GM12801 (cell line): Measurements from ENCODE around the gene USP22.

Source experiments
- CTCF ChIP-seq: IDR thresholded peaks from one replicate; pipeline ENCODE4 v1.5.1; 2011; ENCODE audit warnings: control low read depth; ENCODE audit not compliant: insufficient read length; ENCODE audit errors: extremely low read depth

Gene USP22

GRCh38 chr17:20975566-20975965 lies 67.2 kb downstream of the USP22 start:
- TF ChIP-seq CTCF = no peak

- no peak for TF ChIP-seq CTCF
These were observed 72.5 kb downstream of the USP22 start for GRCh38 chr17:20970329-20970728.

- no peak for TF ChIP-seq CTCF
These were observed 73.7 kb downstream of the USP22 start for GRCh38 chr17:20968913-20969616.

- no peak for TF ChIP-seq CTCF
These were observed 75.0 kb downstream of the USP22 start for GRCh38 chr17:20967776-20968175.

GRCh38 chr17:20966870-20967269 lies 75.9 kb downstream of the USP22 start:
- no peak for TF ChIP-seq CTCF

GRCh38 chr17:20965492-20965891 lies 77.3 kb downstream of the USP22 start:
- TF ChIP-seq CTCF = no peak

- no peak for TF ChIP-seq CTCF
These were observed 81.2 kb downstream of the USP22 start for GRCh38 chr17:20961586-20961985.

- TF ChIP-seq CTCF = no peak
These were observed 81.9 kb downstream of the USP22 start for GRCh38 chr17:20960871-20961270.
